Brain microvascular endothelial cell (primary cell): ENCODE data around the gene DDX24.
A peak's percentile ranks its signal among the peaks of the same experiment; 100 is the strongest.

Experiments
- DNase-seq: peaks from one replicate; pipeline ENCODE4 v3.0.0-alpha.2; 2020
- H3K27ac ChIP-seq: fragments of 250-450 bp; sonication (Bioruptor Pico); 2 replicates; pipeline ENCODE4 v1.5.1; 2020; ENCODE audit warnings: mild to moderate bottlenecking, moderate library complexity
- H3K27me3 ChIP-seq: fragments of 250-450 bp; sonication (Bioruptor Pico); replicated peaks from 2 replicates; pipeline ENCODE4 v1.5.1; 2020; ENCODE audit warnings: mild to moderate bottlenecking
- H3K36me3 ChIP-seq: fragments of 250-450 bp; sonication (Bioruptor Pico); replicated peaks from 2 replicates; pipeline ENCODE4 v1.5.1; 2020; ENCODE audit warnings: mild to moderate bottlenecking
- H3K4me3 ChIP-seq: 2 replicates; pipeline ENCODE4 v1.5.1; 2011; ENCODE audit warnings: low read depth, mild to moderate bottlenecking, control low read depth, low read length, moderate library complexity
- CTCF ChIP-seq: IDR thresholded peaks from 2 replicates; pipeline ENCODE4 v1.5.1; 2011; ENCODE audit warnings: low read depth, mild to moderate bottlenecking, moderate library complexity, low read length, control low read depth, inconsistent platforms; ENCODE audit errors: missing control alignments
- in situ Hi-C: cut with HindIII; loops from 2 replicates; pipeline ENCODE4 v1.10.0; 2017; ENCODE audit warnings: low sequenced_read_pairs, low pct_ligation_motif_present

DDX24 gene

GRCh38 chr14:94052199-94052598 is 28.8 kb downstream of the DDX24 start:
- no peak for DNase-seq
- no peak overlapping the region for H3K4me3 ChIP-seq
- no peak overlapping the region for H3K27ac ChIP-seq
- no peak for TF ChIP-seq CTCF
- in situ Hi-C loops, result no loop called here
- H3K36me3 ChIP-seq, result peaks cover 57% of the 10 kb centered on the region
- no peaks in the 10 kb centered on the region for H3K27me3 ChIP-seq

- in situ Hi-C loops, result no loop called here
- H3K4me3 ChIP-seq, result no peak overlapping the region
- no peak for TF ChIP-seq CTCF
- no peak overlapping the region for H3K27ac ChIP-seq
- no peaks in the 10 kb centered on the region for H3K27me3 ChIP-seq
- peaks cover 54% of the 10 kb centered on the region for H3K36me3 ChIP-seq
- no peak for DNase-seq
Observed at GRCh38 chr14:94051779-94052178, 29.2 kb downstream of the DDX24 start.

- no peak overlapping the region for H3K4me3 ChIP-seq
- peak; percentile 74 for TF ChIP-seq CTCF
- DNase-seq, result peak; percentile 34
- peaks cover 51% of the 10 kb centered on the region for H3K36me3 ChIP-seq
- in situ Hi-C loops, result no loop called here
- no peaks in the 10 kb centered on the region for H3K27me3 ChIP-seq
- no peak overlapping the region for H3K27ac ChIP-seq
Observed at GRCh38 chr14:94051115-94051514, 29.9 kb downstream of the DDX24 start.

GRCh38 chr14:94050231-94050880 is 30.6 kb downstream of the DDX24 start:
- Histone ChIP-seq H3K27ac (no peak overlapping the region), H3K27me3 (no peaks in the 10 kb centered on the region), H3K4me3 (no peak overlapping the region), H3K36me3 (peaks cover 43% of the 10 kb centered on the region)
- in situ Hi-C loops, result no loop called here
- TF ChIP-seq CTCF, result no peak
- DNase-seq, result no peak

- peaks cover 37% of the 10 kb centered on the region for H3K36me3 ChIP-seq
Observed at GRCh38 chr14:94049625-94050023, 31.4 kb downstream of the DDX24 start.

More at GRCh38 chr14:94049625-94050023, 31.4 kb downstream of the DDX24 start:
- in situ Hi-C loops, result no loop called here
- TF ChIP-seq CTCF, result no peak
- Histone ChIP-seq H3K27ac (no peak overlapping the region), H3K4me3 (no peak overlapping the region), H3K27me3 (no peaks in the 10 kb centered on the region)
- DNase-seq, result no peak
